ENCODE data around the gene LIG1. TPM values are rescaled to one million over a fixed set of nuclear protein-coding genes. Genes with fewer than 3 reads are reported as not detected.
A peak's percentile ranks its signal among the peaks of the same experiment; 100 is the strongest.

The LIG1 gene
- total and polyA plus RNA-seq, 3 donors from 2014 or later: 51.9 to 73.3 (median 69.7) TPM

- H3K4me3 ChIP-seq: no peak overlapping the region
- WGBS, 2 donors: 86 to 88% methylated on average over 9 to 12 of the region's 12 CpGs
- no peak overlapping the region for H3K27ac ChIP-seq
- DNase-seq: no peak
- no peaks in the 10 kb centered on the region for H3K4me1 ChIP-seq
- TF ChIP-seq CTCF (IDR thresholded peaks at IDR 0.05): no peak
- TF ChIP-seq POLR2A (IDR thresholded peaks at IDR 0.05): no peak
- intact Hi-C loops (cut with DNase I; ENCODE audit: low total_unique reads): no loop called here
- no peaks in the 10 kb centered on the region for H3K9me3 ChIP-seq
- no peaks in the 10 kb centered on the region for H3K27me3 ChIP-seq
- no peaks in the 10 kb centered on the region for H3K36me3 ChIP-seq (ENCODE audit: low read depth, missing control alignments)
Measured at GRCh38 chr19:48158210-48158790, 11.8 kb downstream of the LIG1 start.

- WGBS, 2 donors: 61 to 71% methylated on average over 9 of the region's 9 CpGs
- no peaks in the 10 kb centered on the region for H3K4me1 ChIP-seq
- DNase-seq: no peak
- H3K4me3 ChIP-seq: no peak overlapping the region
- no peak for TF ChIP-seq CTCF (IDR thresholded peaks at IDR 0.05)
- no peak for TF ChIP-seq POLR2A (IDR thresholded peaks at IDR 0.05)
- intact Hi-C loops (cut with DNase I; ENCODE audit: low total_unique reads): no loop called here
- H3K27ac ChIP-seq: no peak overlapping the region
- H3K27me3 ChIP-seq: no peaks in the 10 kb centered on the region
- no peaks in the 10 kb centered on the region for H3K9me3 ChIP-seq
- H3K36me3 ChIP-seq (ENCODE audit: low read depth, missing control alignments): no peaks in the 10 kb centered on the region
Measured at GRCh38 chr19:48154003-48154402, 16.1 kb downstream of the LIG1 start.

GRCh38 chr19:48152551-48152950 lies 17.6 kb downstream of the LIG1 start:
- Histone ChIP-seq H3K27ac (no peak overlapping the region), H3K27me3 (no peaks in the 10 kb centered on the region), H3K36me3 (ENCODE audit: low read depth, missing control alignments) (no peaks in the 10 kb centered on the region), H3K4me1 (no peaks in the 10 kb centered on the region), H3K4me3 (no peak overlapping the region), H3K9me3 (no peaks in the 10 kb centered on the region)
- peak; percentile 92 to 96 (median 93) for TF ChIP-seq CTCF (IDR thresholded peaks at IDR 0.05)
- TF ChIP-seq POLR2A (IDR thresholded peaks at IDR 0.05): no peak
- intact Hi-C loops (cut with DNase I; ENCODE audit: low total_unique reads): no loop called here
- WGBS, 2 donors: 38 to 39% methylated on average over 8 of the region's 8 CpGs
- peak; percentile 77 for DNase-seq

GRCh38 chr19:48149430-48149829 lies 20.7 kb downstream of the LIG1 start:
- 69 to 81% methylated on average over 3 to 6 of the region's 6 CpGs for WGBS, 2 donors
- H3K27ac ChIP-seq: no peak overlapping the region
- H3K36me3 ChIP-seq (ENCODE audit: low read depth, missing control alignments): no peaks in the 10 kb centered on the region
- H3K4me1 ChIP-seq: no peaks in the 10 kb centered on the region
- H3K27me3 ChIP-seq: no peaks in the 10 kb centered on the region
- no peak overlapping the region for H3K4me3 ChIP-seq
- TF ChIP-seq CTCF (IDR thresholded peaks at IDR 0.05) (no peak), POLR2A (IDR thresholded peaks at IDR 0.05) (no peak)
- no peak for DNase-seq
- intact Hi-C loops (cut with DNase I; ENCODE audit: low total_unique reads): no loop called here
- H3K9me3 ChIP-seq: no peaks in the 10 kb centered on the region

GRCh38 chr19:48148576-48148975 lies 21.6 kb downstream of the LIG1 start:
- Histone ChIP-seq H3K27me3 (no peaks in the 10 kb centered on the region), H3K27ac (no peak overlapping the region), H3K9me3 (no peaks in the 10 kb centered on the region), H3K4me3 (no peak overlapping the region), H3K4me1 (no peaks in the 10 kb centered on the region), H3K36me3 (ENCODE audit: low read depth, missing control alignments) (no peaks in the 10 kb centered on the region)
- intact Hi-C loops (cut with DNase I; ENCODE audit: low total_unique reads): no loop called here
- DNase-seq: no peak
- WGBS, 2 donors: 97% methylated on average over 9 of the region's 9 CpGs
- no peak for TF ChIP-seq POLR2A (IDR thresholded peaks at IDR 0.05)
- TF ChIP-seq CTCF (IDR thresholded peaks at IDR 0.05): no peak
